PC-9 (cell line): ENCODE results near the gene TNS1. TPM values are rescaled to one million over a fixed set of nuclear protein-coding genes. Genes with fewer than 3 reads are reported as not detected.

Experiments used
- BruUV-seq: library from RNA; stranded (reverse); fragments of 400-500 nt; replicated peaks from 2 replicates; lab custom pipeline; 2021; lab: Mats Ljungman, UMichigan
- CTCF ChIA-PET: fragments of 300-600 bp; sonication (Branson Sonifier 250); formaldehyde crosslinking; loops from one replicate; lab custom pipeline; 2022; ENCODE audit warnings: antibody characterized with exemption; lab: Charles Lee
- POLR2A ChIA-PET: fragments of 300-600 bp; sonication (Branson Sonifier 250); formaldehyde crosslinking; loops from one replicate; lab custom pipeline; 2022; ENCODE audit warnings: antibody characterized with exemption; ENCODE audit not compliant: unreplicated experiment; lab: Charles Lee
- DNase-seq, 2 experiments: peaks; one replicate each; pipeline versions ENCODE4 v3.0.0 to v3.0.0-alpha.2; 2015 to 2022; ENCODE audit warnings: mixed read lengths in 1 of 2
- H2AFZ ChIP-seq: fragments of 200-600 bp; sonication (generic); 2 replicates; pipeline ENCODE4 v1.8.1; 2017; ENCODE audit warnings: antibody characterized with exemption
- H3F3A ChIP-seq: fragments of 200-600 bp; sonication (generic); 2 replicates; pipeline ENCODE4 v1.8.1; 2017; ENCODE audit warnings: antibody characterized with exemption, mild to moderate bottlenecking, low read depth; ENCODE audit not compliant: insufficient read depth
- H3K27ac ChIP-seq: fragments of 200-600 bp; sonication (generic); 2 replicates; pipeline ENCODE4 v1.6.1; 2016; ENCODE audit warnings: mixed run types
- H3K27me3 ChIP-seq: fragments of 200-600 bp; sonication (generic); 2 replicates; pipeline ENCODE4 v1.6.1; 2016; ENCODE audit warnings: low read depth, mixed run types; ENCODE audit not compliant: insufficient read depth
- H3K36me3 ChIP-seq: fragments of 200-600 bp; sonication (generic); 2 replicates; pipeline ENCODE4 v1.6.1; 2016; ENCODE audit warnings: low read depth, mixed run types
- H3K4me1 ChIP-seq: fragments of 200-600 bp; sonication (generic); replicated peaks from 2 replicates; pipeline ENCODE4 v1.6.1; 2016; ENCODE audit warnings: mixed run types; ENCODE audit not compliant: insufficient read depth
- H3K4me2 ChIP-seq: fragments of 200-600 bp; sonication (generic); 2 replicates; pipeline ENCODE4 v1.6.1; 2017; ENCODE audit warnings: mixed run types
- H3K4me3 ChIP-seq: fragments of 200-600 bp; sonication (generic); 2 replicates; pipeline ENCODE4 v1.6.1; 2016; ENCODE audit warnings: mixed run types
- H3K79me2 ChIP-seq: fragments of 200-600 bp; sonication (generic); 2 replicates; pipeline ENCODE4 v1.6.1; 2017; ENCODE audit warnings: low read depth, mixed run types
- H3K9me2 ChIP-seq: fragments of 200-600 bp; sonication (generic); 2 replicates; pipeline ENCODE4 v1.8.1; 2017; ENCODE audit warnings: mild to moderate bottlenecking; ENCODE audit not compliant: insufficient read depth
- H3K9me3 ChIP-seq: fragments of 200-600 bp; sonication (generic); 2 replicates; pipeline ENCODE4 v1.8.1; 2016; ENCODE audit warnings: low read depth; ENCODE audit not compliant: insufficient read depth
- H4K20me1 ChIP-seq: fragments of 200-600 bp; sonication (generic); 2 replicates; pipeline ENCODE4 v1.8.1; 2017; ENCODE audit not compliant: insufficient read depth
- EZH2 ChIP-seq: fragments of 200-600 bp; sonication (generic); IDR thresholded peaks from 2 replicates; pipeline ENCODE4 v1.8.0; 2017; ENCODE audit warnings: antibody characterized with exemption, low read depth
- intact Hi-C: fragments of 100-400 bp; cut with micrococcal nuclease; formaldehyde crosslinking; loops from one replicate; pipeline ENCODE4 v1.10.0; 2022; ENCODE audit not compliant: unreplicated experiment
- total RNA-seq: library from RNA; stranded (reverse); gene quantifications from 2 replicates; pipeline ENCODE4 v1.2.3, GENCODE V29; 2021
- TF ChIP-seq, protein P1 (sequence below): fragments of 200-600 bp; sonication (generic); conservative IDR thresholded peaks from 2 replicates; pipeline ENCODE4 v1.6.1; 2017; ENCODE audit warnings: mixed run types, antibody characterized with exemption, mild to moderate bottlenecking, moderate library complexity

Gene TNS1
- total RNA-seq, 1 experiment from 2014 or later, result 5.5 TPM

DNA sequence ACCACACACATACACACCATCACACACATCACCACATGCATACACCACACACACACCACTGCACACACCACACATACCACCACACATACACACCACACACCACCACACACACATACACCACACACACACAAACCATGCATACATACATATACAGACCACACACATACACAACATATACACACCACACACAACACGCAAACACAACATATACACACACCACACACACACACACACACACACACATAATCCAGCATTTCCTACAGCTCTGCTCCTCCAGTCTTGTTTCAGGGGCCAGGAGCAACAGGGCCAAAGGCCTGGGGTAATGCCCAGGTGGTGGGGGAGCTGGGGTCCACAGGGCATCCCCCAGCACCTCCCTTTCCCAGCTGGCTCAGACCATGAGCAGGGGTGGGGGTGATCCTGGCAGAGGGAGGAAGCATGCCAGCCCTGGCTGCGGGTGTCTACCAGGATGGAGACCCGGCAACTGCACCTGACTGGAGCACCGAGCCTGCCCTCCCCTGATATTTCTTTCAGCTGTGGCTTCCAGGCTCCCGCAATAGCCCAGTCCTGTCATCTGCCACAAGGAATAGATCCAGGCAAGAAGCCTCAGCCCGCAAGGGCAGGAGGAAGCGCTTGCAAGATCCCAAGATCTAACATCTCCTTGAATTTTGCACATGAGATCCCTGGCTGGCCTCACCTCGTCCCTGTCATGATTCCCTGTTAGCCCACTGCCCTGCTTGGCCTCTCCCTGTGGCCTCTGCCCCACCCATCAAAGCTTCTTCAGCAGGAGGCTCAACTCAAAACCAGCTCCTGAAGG lies 196.9 kb downstream of the TNS1 start:
- no TSS peak for BruUV-seq
- no peak overlapping the region for H3K4me2 ChIP-seq
- no peaks in the 10 kb centered on the region for H3K9me2 ChIP-seq
- no peaks in the 10 kb centered on the region for H3K27me3 ChIP-seq
- H3K79me2 ChIP-seq, result no peaks in the 10 kb centered on the region
- H4K20me1 ChIP-seq, result no peaks in the 10 kb centered on the region
- H3F3A ChIP-seq, result no peaks in the 10 kb centered on the region
- H2AFZ ChIP-seq, result no peak overlapping the region
- no peak for DNase-seq
- no peaks in the 10 kb centered on the region for H3K9me3 ChIP-seq
- CTCF ChIA-PET, result no interaction called here
- H3K27ac ChIP-seq, result no peak overlapping the region
- POLR2A ChIA-PET, result interaction anchor here (0.7 kb wide), 1 partner anchor 18 kb away, joined by 15 read pairs; no protein-coding TSS in a partner anchor
- H3K36me3 ChIP-seq, result no peaks in the 10 kb centered on the region
- TF ChIP-seq, protein P1, sequence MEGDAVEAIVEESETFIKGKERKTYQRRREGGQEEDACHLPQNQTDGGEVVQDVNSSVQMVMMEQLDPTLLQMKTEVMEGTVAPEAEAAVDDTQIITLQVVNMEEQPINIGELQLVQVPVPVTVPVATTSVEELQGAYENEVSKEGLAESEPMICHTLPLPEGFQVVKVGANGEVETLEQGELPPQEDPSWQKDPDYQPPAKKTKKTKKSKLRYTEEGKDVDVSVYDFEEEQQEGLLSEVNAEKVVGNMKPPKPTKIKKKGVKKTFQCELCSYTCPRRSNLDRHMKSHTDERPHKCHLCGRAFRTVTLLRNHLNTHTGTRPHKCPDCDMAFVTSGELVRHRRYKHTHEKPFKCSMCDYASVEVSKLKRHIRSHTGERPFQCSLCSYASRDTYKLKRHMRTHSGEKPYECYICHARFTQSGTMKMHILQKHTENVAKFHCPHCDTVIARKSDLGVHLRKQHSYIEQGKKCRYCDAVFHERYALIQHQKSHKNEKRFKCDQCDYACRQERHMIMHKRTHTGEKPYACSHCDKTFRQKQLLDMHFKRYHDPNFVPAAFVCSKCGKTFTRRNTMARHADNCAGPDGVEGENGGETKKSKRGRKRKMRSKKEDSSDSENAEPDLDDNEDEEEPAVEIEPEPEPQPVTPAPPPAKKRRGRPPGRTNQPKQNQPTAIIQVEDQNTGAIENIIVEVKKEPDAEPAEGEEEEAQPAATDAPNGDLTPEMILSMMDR, result no peak
- no peak for TF ChIP-seq EZH2
- no peak overlapping the region for H3K4me3 ChIP-seq
- no peaks in the 10 kb centered on the region for H3K4me1 ChIP-seq
- intact Hi-C loops, result no loop called here

- H3K36me3 ChIP-seq, result no peaks in the 10 kb centered on the region
- H3K4me2 ChIP-seq, result no peak overlapping the region
- no peak for DNase-seq
- no peaks in the 10 kb centered on the region for H3K79me2 ChIP-seq
- no peaks in the 10 kb centered on the region for H3K9me2 ChIP-seq
- no TSS peak for BruUV-seq
- H3K4me3 ChIP-seq, result no peak overlapping the region
- TF ChIP-seq, protein P1, result no peak
- no peak for TF ChIP-seq EZH2
- H4K20me1 ChIP-seq, result no peaks in the 10 kb centered on the region
- no peak overlapping the region for H3K27ac ChIP-seq
- H3K9me3 ChIP-seq, result no peaks in the 10 kb centered on the region
- intact Hi-C loops, result no loop called here
- H3K27me3 ChIP-seq, result no peaks in the 10 kb centered on the region
- no peaks in the 10 kb centered on the region for H3F3A ChIP-seq
- ChIA-PET POLR2A (interaction anchor here (0.6 to 0.7 kb wide), 2 partner anchors 19 to 45 kb away, joined by 5 to 15 read pairs; no protein-coding TSS in a partner anchor), CTCF (no interaction called here)
- no peaks in the 10 kb centered on the region for H3K4me1 ChIP-seq
- no peak overlapping the region for H2AFZ ChIP-seq
These were observed 197.8 kb downstream of the TNS1 start for GRCh38 chr2:217804791-217805667.

DNA sequence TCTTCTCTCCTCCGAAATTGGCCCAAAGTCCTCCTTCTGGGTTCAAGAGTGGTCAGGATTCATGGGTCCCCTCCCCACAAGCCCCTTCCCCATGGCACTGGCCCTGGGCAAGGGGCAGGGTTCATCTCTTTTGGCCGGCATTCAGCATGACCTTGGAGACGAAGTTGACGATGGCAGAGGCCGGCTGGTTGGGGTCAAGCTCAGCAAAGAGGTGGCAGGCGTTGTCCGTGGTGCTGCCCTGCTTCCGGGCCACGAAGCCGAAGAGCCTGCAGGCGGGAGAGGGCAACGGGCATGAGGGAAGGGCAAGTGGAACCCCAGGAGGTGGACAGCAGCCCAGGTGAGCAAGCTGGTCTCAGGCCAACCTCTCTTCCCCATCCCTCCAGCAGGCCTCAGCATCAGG lies 198.5 kb downstream of the TNS1 start:
- Histone ChIP-seq H3F3A (no peaks in the 10 kb centered on the region), H3K9me3 (no peaks in the 10 kb centered on the region), H3K36me3 (no peaks in the 10 kb centered on the region), H3K4me2 (no peak overlapping the region), H3K4me1 (no peaks in the 10 kb centered on the region), H3K9me2 (no peaks in the 10 kb centered on the region), H4K20me1 (no peaks in the 10 kb centered on the region), H3K4me3 (no peak overlapping the region), H3K27me3 (no peaks in the 10 kb centered on the region), H3K27ac (no peak overlapping the region), H3K79me2 (no peaks in the 10 kb centered on the region), H2AFZ (no peak overlapping the region)
- ChIA-PET CTCF (no interaction called here), POLR2A (no interaction called here)
- TF ChIP-seq EZH2, result no peak
- TF ChIP-seq, protein P1, result no peak
- intact Hi-C loops, result no loop called here
- no peak for DNase-seq
- no TSS peak for BruUV-seq
